Left ventricle myocardium superior (tissue), 1 donor: ENCODE data around the gene C2orf81. TPM values are rescaled to one million over a fixed set of nuclear protein-coding genes. Genes with fewer than 3 reads are reported as not detected.

ENCODE experiments used
- ATAC-seq: fragments of 200-7000 bp; cut with Tn5 transposase; one replicate; pipeline ENCODE4 v1.9.1; 2020; ENCODE audit warnings: mild to moderate bottlenecking, moderate library complexity
- DNase-seq: peaks from one replicate; pipeline ENCODE4 v3.0.0-alpha.2; 2020
- intact Hi-C: fragments of 100-400 bp; cut with micrococcal nuclease; formaldehyde crosslinking; loops from one replicate; pipeline ENCODE4 v1.11.0; 2022
- total RNA-seq: library from RNA; stranded (reverse); fragmentation: NEBNext Ultra II Directional; extraction: Animal tissue kit (Norgen Biotek cat#: 25700); gene quantifications from one replicate; pipeline ENCODE4 v1.2.1, GENCODE V29; 2021
- donor health status: DM: no; HTN: yes; CAD: no; lungs with severe emphysema.

Gene C2orf81
- total RNA-seq, 1 donor from 2014 or later = 0.79 TPM

DNA sequence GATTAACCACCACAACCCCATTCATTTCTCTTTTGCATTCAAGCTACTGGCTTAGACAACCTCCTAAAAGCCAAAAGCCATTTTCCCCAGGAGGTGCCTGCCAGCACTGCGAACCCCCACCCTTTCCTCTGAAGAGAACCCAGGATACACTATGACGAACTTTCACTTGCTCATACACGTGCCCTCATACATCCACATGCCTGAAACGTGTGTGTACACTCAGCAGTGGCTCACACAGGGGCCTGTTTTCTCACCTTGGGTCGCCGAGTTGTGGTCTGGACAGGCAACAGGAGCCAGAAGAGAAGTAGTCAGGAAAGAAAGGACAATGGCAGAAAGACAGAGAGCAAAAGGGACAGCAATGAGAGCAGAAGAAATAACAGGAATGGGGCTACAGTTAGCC, 48.7 kb downstream of the C2orf81 start:
- no peak for DNase-seq
- intact Hi-C loops = no loop called here
- no peak for ATAC-seq

DNA sequence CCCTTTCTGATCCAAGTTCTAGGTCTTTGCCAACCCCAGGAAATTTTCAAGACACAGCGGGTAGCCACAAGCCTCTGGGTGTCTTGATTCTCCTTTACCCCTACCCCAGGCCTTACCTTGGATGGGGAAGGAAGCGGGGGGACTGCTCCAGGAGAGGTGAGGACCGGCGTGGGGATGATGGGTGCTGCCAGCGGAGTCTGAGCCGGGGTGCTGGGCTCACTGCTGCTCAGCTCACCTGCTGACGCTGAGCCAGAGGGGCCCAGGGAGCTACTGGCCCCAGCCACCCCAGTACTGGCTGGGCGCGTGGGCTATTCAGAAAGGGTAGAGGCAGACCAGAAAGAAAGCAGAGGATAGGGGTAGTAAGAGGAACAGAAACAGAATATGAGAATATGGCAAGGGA, 50.0 kb downstream of the C2orf81 start:
- DNase-seq (no peak), ATAC-seq (no peak)
- intact Hi-C loops = no loop called here

DNA sequence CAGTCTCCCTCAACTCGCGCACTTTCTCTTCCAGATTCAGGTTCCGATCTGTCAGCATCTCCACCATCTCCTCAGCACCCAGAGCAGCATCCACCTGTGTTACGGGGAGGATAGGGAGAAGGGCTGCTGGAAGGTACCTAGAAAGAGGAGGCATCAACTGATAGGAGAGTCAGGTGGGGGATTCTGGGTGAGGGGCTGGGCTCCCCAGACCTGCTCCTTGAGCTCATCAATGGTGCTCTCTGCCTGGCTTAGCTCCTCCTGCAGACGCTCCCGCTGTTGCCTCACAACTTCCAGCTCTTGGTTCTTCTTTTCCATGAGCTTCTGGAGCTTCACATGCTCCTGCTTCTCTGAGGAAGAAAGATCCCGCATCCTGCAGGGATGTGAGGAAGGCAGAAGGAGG, 51.4 kb downstream of the C2orf81 start:
- intact Hi-C loops = no loop called here
- DNase-seq = no peak

DNA sequence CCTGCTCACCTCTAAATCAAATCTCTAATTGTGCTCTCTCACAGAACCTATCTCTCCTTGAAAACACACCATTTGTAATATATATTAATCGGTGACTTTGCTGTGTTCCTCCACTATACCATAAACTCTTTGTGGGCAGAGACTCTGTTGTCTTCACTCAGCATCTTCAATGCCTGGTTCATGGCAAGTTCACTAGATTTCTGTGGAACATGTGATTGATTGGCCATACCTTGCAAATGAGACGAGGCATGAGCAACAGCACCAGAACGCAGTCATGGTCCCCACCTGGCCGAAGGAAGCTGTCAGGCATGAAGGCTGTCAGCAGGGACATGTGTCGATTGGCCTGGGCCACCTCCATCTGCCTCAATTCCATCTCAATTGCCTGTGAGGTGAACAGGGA, 52.9 kb downstream of the C2orf81 start:
- ATAC-seq (no peak), DNase-seq (no peak)
- intact Hi-C loops = no loop called here

More for the DNA sequence above, 51.4 kb downstream of the C2orf81 start:
- no peak for ATAC-seq

DNA sequence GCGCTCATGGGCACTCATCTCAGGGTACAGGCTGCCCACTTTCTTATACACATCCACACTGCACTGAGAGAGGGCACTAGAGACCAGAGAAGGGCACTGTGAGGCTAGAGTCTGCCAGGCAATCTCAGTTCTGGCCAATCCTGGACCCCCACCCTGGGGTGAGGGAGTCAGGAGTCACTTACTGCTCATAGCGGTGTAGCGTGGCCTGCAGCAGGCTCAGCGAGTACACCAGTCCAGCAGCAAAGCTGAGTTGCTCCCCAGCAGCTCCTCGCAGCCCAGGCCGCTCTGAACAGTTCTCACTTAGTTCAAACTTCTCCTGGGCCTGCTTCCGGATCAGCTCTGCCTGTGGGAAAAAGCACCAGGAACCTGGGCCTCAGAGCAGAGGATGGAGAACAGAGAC, 53.6 kb downstream of the C2orf81 start:
- ATAC-seq (no peak), DNase-seq (no peak)
- intact Hi-C loops = no loop called here

DNA sequence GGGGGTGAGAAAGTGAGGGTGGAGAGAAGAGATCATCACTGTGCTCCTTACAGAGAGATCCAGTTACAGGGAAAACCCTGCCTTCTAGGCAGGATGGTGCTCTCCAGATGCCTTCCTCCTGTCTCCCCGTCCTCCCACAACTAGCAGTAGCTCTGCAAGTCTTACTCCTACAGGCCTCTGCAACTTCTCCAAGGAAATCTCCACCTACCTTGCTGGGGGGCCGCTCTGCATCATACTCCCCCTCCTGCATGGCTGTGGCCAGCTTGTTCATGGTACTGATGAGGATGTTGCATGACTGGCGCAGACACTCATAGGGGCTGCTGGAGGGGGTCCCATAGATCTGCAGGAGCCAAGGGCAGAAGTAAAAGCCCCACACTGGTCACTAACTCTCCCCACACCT, 55.4 kb downstream of the C2orf81 start:
- no peak for ATAC-seq
- intact Hi-C loops = no loop called here

DNA sequence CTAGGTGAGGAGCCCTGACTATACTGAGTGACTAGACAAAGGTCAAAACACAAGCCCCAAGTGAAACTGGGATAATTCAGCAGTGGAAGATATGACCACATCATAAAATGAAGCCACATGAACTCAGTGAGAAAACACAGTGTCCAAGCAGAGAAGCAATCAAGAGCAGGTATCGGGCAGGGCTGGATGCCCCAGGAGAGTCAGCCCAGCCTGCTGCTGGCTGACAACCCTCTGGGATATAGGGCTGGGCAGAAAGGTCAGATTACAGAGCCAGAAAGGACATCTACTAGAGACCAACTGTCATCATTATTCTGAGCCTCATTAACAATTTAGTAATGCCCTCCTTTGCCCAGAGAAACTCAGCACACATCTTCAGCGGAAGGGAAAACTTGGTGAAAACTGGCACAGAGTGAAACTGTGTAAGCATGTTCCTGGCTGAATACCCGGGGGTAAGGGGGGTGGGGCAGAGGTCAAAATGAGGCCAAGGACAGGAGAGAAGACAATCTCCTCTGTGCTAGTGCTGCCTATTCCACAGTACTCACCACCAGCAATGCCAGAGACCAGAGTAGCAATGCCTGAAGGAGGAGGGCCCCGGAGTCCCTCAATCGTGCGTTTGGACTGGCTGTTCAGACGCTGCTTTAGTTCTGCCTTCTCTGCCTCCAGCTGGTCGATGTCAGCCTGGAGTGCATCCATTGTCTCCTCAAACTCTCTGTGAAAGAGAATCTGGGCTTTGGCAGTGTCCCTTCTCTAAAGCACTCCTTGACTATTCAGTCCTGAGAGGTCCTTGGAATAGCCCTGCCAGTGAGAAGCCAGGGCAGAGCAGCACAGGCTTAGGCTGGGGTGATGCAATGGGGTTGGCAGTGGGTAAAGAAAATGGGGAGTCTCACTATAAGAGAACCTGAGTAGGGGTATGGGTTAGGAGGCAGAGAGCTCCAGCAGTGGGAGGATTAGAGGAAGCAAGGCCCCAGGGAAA, 56.6 kb downstream of the C2orf81 start:
- DNase-seq = no peak
- peak; percentile 75 for ATAC-seq
- intact Hi-C loops = no loop called here

More for the DNA sequence above, 55.4 kb downstream of the C2orf81 start:
- DNase-seq = no peak

Other genes with a start within 250 kb of the C2orf81 start
- gene MOB1A, start 242.7 kb downstream of the C2orf81 start, total RNA-seq = 55.6 TPM
- 20.0 TPM for gene MTHFD2, start 223.0 kb downstream of the C2orf81 start, total RNA-seq
- gene SLC4A5, start 78.2 kb downstream of the C2orf81 start, total RNA-seq = 2.2 TPM
- 177 TPM for gene DCTN1, start 41.3 kb downstream of the C2orf81 start, total RNA-seq
- 4.4 TPM for gene WDR54, start 111 bp upstream of the C2orf81 start, total RNA-seq
- 21.4 TPM for gene RTKN, start 20.3 kb upstream of the C2orf81 start, total RNA-seq
- 16.4 TPM for gene INO80B, start 33.5 kb upstream of the C2orf81 start, total RNA-seq
- gene WBP1, start 36.8 kb upstream of the C2orf81 start, total RNA-seq = 48.0 TPM
- gene MOGS, start 43.8 kb upstream of the C2orf81 start, total RNA-seq = 20.6 TPM
- 163 TPM for gene MRPL53, start 51.1 kb upstream of the C2orf81 start, total RNA-seq
- gene CCDC142, start 61.4 kb upstream of the C2orf81 start, total RNA-seq = 6.6 TPM
- 9.4 TPM for gene TTC31, start 61.5 kb upstream of the C2orf81 start, total RNA-seq
- 0.52 TPM for gene LBX2, start 78.0 kb upstream of the C2orf81 start, total RNA-seq
- 26.8 TPM for gene PCGF1, start 86.1 kb upstream of the C2orf81 start, total RNA-seq
- not detected for gene TLX2, start 92.8 kb upstream of the C2orf81 start, total RNA-seq
- not detected for gene DQX1, start 104.6 kb upstream of the C2orf81 start, total RNA-seq
- gene AUP1, start 108.1 kb upstream of the C2orf81 start, total RNA-seq = 54.2 TPM
- gene HTRA2, start 108.3 kb upstream of the C2orf81 start, total RNA-seq = 28.5 TPM
- gene LOXL3, start 132.3 kb upstream of the C2orf81 start, total RNA-seq = 2.6 TPM
- 4.4 TPM for gene DOK1, start 133.1 kb upstream of the C2orf81 start, total RNA-seq
- gene M1AP, start 226.7 kb upstream of the C2orf81 start, total RNA-seq = not detected
- gene SEMA4F, start 232.6 kb upstream of the C2orf81 start, total RNA-seq = 3.4 TPM